NCI-H345 (cell line): Measurements from ENCODE around the gene SHANK3.

Experiments used
- DNase-seq: peaks from one replicate; lab custom pipeline; 2025; lab: John Stamatoyannopoulos, UW

Gene SHANK3

DNA sequence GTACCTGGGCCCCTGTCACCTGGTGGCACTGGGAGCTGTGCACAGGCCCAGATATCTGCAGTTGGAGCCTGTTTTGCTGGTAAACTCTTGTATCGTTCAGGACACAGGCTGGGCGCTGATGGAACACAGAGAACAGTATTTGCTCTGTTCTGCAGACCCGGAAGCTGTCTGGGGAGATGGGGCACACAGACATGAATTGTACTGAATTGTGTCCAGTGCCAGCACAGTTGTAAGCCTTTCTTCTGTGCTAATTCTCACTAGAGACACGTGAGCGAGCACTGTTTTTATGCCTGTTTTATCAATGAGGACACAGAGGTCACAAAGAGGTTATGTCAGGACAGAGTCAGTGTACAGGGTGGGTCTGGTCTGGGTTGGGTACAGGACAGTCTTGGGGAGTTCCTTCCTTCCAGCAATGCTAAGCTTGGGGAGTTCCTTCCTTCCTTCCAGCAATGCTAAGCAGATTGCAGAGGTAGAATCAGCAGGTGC lies 41.0 kb downstream of the SHANK3 start:
- DNase-seq: no peak

- no peak for DNase-seq
These were observed 41.5 kb downstream of the SHANK3 start for GRCh38 chr22:50714150-50714549.

DNA sequence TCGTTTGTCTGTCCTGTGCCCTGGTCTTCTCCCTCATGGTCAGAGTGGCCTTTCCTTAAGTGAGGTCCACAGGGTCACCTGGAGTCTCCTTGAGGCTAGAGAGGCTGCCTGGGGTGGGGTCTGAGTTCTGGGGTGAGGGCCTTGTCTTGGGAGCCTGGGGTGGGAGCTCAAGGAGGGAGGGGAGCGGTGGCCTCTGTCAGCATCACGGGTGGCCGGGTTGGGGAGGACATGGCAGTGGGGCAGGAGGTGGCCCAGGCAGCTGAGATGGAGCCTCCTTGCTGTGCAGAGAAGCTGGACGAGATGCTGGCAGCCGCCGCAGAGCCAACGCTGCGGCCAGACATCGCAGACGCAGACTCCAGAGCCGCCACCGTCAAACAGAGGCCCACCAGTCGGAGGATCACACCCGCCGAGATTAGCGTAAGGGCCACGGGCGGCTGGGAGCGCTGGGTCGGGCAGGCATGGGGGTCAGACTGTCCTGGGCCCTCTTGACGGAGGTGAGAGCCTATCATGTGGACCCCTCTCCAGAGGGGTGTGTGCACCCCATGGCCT lies 42.1 kb downstream of the SHANK3 start:
- no peak for DNase-seq

GRCh38 chr22:50715250-50715649 lies 42.6 kb downstream of the SHANK3 start:
- no peak for DNase-seq

DNA sequence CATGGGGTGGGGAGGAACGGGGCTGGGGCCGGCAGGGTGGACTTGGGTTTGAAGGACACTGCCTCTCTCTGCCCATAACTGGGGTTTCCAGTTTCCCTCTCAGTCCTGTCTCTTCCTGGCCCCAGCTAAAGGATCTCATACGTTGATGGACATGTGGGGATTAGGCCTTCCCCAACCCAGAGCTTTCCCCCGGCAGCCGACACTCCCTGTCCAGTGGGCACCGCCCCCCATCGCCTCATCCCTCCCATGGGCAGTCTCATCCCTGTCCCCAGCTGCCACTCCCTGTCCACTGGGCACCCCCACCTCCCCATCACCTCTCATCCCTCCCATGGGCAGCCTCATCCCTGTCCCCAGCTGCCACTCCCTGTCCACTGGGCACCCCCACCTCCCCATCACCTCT lies 43.2 kb downstream of the SHANK3 start:
- DNase-seq: no peak

- DNase-seq: no peak
These were observed 43.8 kb downstream of the SHANK3 start for GRCh38 chr22:50716290-50717024.

- DNase-seq: no peak
These were observed 45.2 kb downstream of the SHANK3 start for GRCh38 chr22:50717709-50718351.

GRCh38 chr22:50718352-50718709 lies 45.7 kb downstream of the SHANK3 start:
- DNase-seq: no peak

DNA sequence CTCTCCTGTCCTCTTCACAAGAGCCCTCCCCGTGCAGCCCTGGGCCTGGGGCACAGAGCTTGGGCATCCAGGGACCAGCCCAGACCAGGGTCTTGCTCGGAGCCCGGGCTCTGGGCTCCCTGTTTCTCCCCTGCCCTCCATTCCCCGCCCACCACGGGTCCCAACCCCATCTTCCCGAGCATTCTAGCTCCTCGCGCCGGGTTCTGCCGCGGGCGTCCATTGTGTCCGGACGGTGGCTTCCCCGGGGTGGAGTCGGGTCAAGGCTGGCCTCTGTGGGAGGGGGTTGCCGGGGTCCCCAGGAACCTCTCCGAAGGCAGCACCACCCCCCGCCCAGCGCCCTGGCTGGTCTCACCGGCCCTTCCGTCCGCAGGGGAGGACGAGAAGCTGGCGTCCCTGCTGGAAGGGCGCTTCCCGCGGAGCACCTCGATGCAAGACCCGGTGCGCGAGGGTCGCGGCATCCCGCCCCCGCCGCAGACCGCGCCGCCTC lies 47.2 kb downstream of the SHANK3 start:
- no peak for DNase-seq

DNA sequence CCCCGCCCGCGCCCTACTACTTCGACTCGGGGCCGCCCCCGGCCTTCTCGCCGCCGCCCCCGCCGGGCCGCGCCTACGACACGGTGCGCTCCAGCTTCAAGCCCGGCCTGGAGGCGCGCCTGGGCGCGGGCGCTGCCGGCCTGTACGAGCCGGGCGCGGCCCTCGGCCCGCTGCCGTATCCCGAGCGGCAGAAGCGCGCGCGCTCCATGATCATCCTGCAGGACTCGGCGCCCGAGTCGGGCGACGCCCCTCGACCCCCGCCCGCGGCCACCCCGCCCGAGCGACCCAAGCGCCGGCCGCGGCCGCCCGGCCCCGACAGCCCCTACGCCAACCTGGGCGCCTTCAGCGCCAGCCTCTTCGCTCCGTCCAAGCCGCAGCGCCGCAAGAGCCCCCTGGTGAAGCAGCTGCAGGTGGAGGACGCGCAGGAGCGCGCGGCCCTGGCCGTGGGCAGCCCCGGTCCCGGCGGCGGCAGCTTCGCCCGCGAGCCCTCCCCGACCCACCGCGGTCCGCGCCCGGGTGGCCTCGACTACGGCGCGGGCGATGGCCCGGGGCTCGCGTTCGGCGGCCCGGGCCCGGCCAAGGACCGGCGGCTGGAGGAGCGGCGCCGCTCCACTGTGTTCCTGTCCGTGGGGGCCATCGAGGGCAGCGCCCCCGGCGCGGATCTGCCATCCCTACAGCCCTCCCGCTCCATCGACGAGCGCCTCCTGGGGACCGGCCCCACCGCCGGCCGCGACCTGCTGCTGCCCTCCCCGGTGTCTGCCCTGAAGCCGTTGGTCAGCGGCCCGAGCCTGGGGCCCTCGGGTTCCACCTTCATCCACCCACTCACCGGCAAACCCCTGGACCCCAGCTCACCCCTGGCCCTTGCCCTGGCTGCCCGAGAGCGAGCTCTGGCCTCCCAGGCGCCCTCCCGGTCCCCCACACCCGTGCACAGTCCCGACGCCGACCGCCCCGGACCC lies 48.0 kb downstream of the SHANK3 start:
- no peak for DNase-seq

- no peak for DNase-seq
These were observed 48.7 kb downstream of the SHANK3 start for GRCh38 chr22:50721257-50721844.

- DNase-seq: no peak
These were observed 49.6 kb downstream of the SHANK3 start for GRCh38 chr22:50722048-50722701.
